HepG2 (cell line): ENCODE data around the gene SIGLEC15. TPM values are rescaled to one million over a fixed set of nuclear protein-coding genes. Genes with fewer than 3 reads are reported as not detected.

ENCODE experiments used
- ATAC-seq: fragments of 200-7000 bp; cut with Tn5 transposase; 3 replicates; pipeline ENCODE4 v1.9.1; 2020; ENCODE audit warnings: mild to moderate bottlenecking, moderate library complexity
- BruUV-seq: library from RNA; stranded (reverse); fragments of 400-500 nt; replicated peaks from 2 replicates; lab custom pipeline; 2021; lab: Mats Ljungman, UMichigan
- CTCF ChIA-PET: fragments of 300-600 bp; formaldehyde crosslinking; extraction: SDS; loops from one replicate; lab custom pipeline; 2021; ENCODE audit warnings: low total read pairs, inconsistent platforms, low intra/inter-chr PET ratio; lab: Yijun Ruan, JAX
- POLR2A ChIA-PET: fragments of 350-600 bp; sonication (Branson Sonifier 250); formaldehyde crosslinking; loops from one replicate; lab custom pipeline; 2020; ENCODE audit warnings: antibody characterized with exemption, inconsistent platforms; lab: Yijun Ruan, JAX
- DNase-seq: peaks from one replicate; pipeline ENCODE4 v3.0.0-alpha.2; 2015; ENCODE audit warnings: low spot score
- FAIRE-seq: peaks from 3 replicates; lab custom pipeline; 2011; peaks lifted over from hg19 to GRCh38; lab: Jason Lieb, UNC
- H2AFZ ChIP-seq: one replicate; pipeline ENCODE4 v1.6.1; 2011; ENCODE audit warnings: low read length, inconsistent platforms
- H3K27ac ChIP-seq: fragments of 300-600 bp; 3 replicates; pipeline ENCODE4 v1.8.0; 2011; ENCODE audit warnings: mixed run types, mild to moderate bottlenecking, mixed read lengths, low read length, inconsistent platforms; ENCODE audit not compliant: insufficient read depth; ENCODE audit errors: extremely low read length
- H3K27me3 ChIP-seq, 2 experiments: fragments of 200-600 bp in 1 of 2; 2 replicates in 1 of 2; 3 replicates in 1 of 2; pipeline versions ENCODE4 v1.6.0 to v1.8.0; 2011; ENCODE audit warnings: low read length in 2 of 2, mild to moderate bottlenecking in 2 of 2, moderate library complexity in 2 of 2, inconsistent platforms in 1 of 2; ENCODE audit not compliant: insufficient read depth in 2 of 2, control insufficient read depth in 1 of 2
- H3K36me3 ChIP-seq, 2 experiments: fragments of 200-600 bp in 1 of 2; replicated peaks in 1 of 2; 2 replicates in 1 of 2; 3 replicates in 1 of 2; pipeline versions ENCODE4 v1.5.1 to v1.8.0; 2011; ENCODE audit warnings: low read length in 2 of 2, inconsistent platforms in 1 of 2; ENCODE audit not compliant: insufficient read depth in 2 of 2, control insufficient read depth in 1 of 2
- H3K4me1 ChIP-seq: 2 replicates; pipeline ENCODE4 v1.5.1; 2012; ENCODE audit warnings: low read length, inconsistent platforms; ENCODE audit not compliant: insufficient read depth
- H3K4me2 ChIP-seq: 2 replicates; pipeline ENCODE4 v1.6.0; 2011; ENCODE audit warnings: low read depth, low read length, inconsistent platforms
- H3K4me3 ChIP-seq, 3 experiments: fragments of 200-600 bp in 1 of 3; sonication (generic), shearing (Covaris generic) in 1 of 3; replicated peaks in 1 of 3; 2 replicates each; pipeline ENCODE4 v1.5.1; 2011 to 2016; ENCODE audit warnings: low read length in 3 of 3, inconsistent platforms in 2 of 3, low read depth in 2 of 3, mild to moderate bottlenecking in 2 of 3, control low read depth in 1 of 3, mixed read lengths in 1 of 3; ENCODE audit not compliant: insufficient read depth in 1 of 3
- H3K79me2 ChIP-seq: one replicate; pipeline ENCODE4 v1.6.1; 2011; ENCODE audit warnings: low read length, inconsistent platforms; ENCODE audit not compliant: insufficient read depth
- H3K9ac ChIP-seq: 2 replicates; pipeline ENCODE4 v1.6.0; 2011; ENCODE audit warnings: mild to moderate bottlenecking, low read depth, low read length, inconsistent platforms; ENCODE audit not compliant: insufficient read depth
- H3K9me3 ChIP-seq: 2 replicates; pipeline ENCODE4 v1.5.1; 2012; ENCODE audit warnings: mild to moderate bottlenecking, low read length
- H4K20me1 ChIP-seq: 2 replicates; pipeline ENCODE4 v1.6.0; 2011; ENCODE audit warnings: inconsistent platforms, mild to moderate bottlenecking, low read length, moderate library complexity; ENCODE audit not compliant: insufficient read depth
- ATF7-NPFF ChIP-seq: sonication (generic); formaldehyde crosslinking; IDR thresholded peaks from 2 replicates; pipeline ENCODE4 v1.8.1; 2023; ENCODE audit warnings: mild to moderate bottlenecking, low read depth, missing genetic modification reagents, moderate library complexity
- HES4 ChIP-seq: sonication (generic); formaldehyde crosslinking; IDR thresholded peaks from 2 replicates; pipeline ENCODE4 v1.9.0; 2021; ENCODE audit warnings: mild to moderate bottlenecking, missing genetic modification reagents, borderline replicate concordance
- HHEX ChIP-seq: IDR thresholded peaks from 2 replicates; pipeline ENCODE4 v1.6.1; 2016; ENCODE audit warnings: control low read depth
- KAT2B ChIP-seq: fragments of 150-350 bp; IDR thresholded peaks from 2 replicates; pipeline ENCODE4 v1.6.1; 2014; ENCODE audit warnings: low read depth, low read length, borderline replicate concordance
- KDM4B ChIP-seq: sonication (generic); formaldehyde crosslinking; IDR thresholded peaks from 2 replicates; pipeline ENCODE4 v1.4.0; 2020; ENCODE audit warnings: missing genetic modification reagents
- KLF13 ChIP-seq: sonication (generic); formaldehyde crosslinking; IDR thresholded peaks from 2 replicates; pipeline ENCODE4 v1.4.0; 2020; ENCODE audit warnings: mild to moderate bottlenecking, missing genetic modification reagents
- REXO4 ChIP-seq: sonication (generic); formaldehyde crosslinking; IDR thresholded peaks from 2 replicates; pipeline ENCODE4 v1.8.0; 2022; ENCODE audit warnings: missing genetic modification reagents, mild to moderate bottlenecking, borderline replicate concordance
- TOPORS ChIP-seq: sonication (generic); formaldehyde crosslinking; IDR thresholded peaks from 2 replicates; pipeline ENCODE4 v1.8.0; 2023; ENCODE audit warnings: mild to moderate bottlenecking, missing genetic modification reagents
- ZBTB3 ChIP-seq: sonication (generic); formaldehyde crosslinking; IDR thresholded peaks from 2 replicates; pipeline ENCODE4 v1.4.0; 2020; ENCODE audit warnings: low read depth, mild to moderate bottlenecking, moderate library complexity, missing genetic modification reagents, borderline replicate concordance
- ZNF253 ChIP-seq: sonication (generic); formaldehyde crosslinking; IDR thresholded peaks from 2 replicates; pipeline ENCODE4 v1.8.0; 2022; ENCODE audit warnings: mild to moderate bottlenecking, missing genetic modification reagents, borderline replicate concordance
- ZNF317 ChIP-seq: sonication (generic); formaldehyde crosslinking; IDR thresholded peaks from 2 replicates; pipeline ENCODE4 v1.5.0; 2020; ENCODE audit warnings: mild to moderate bottlenecking, missing genetic modification reagents
- ZNF335 ChIP-seq: sonication (generic); formaldehyde crosslinking; IDR thresholded peaks from 2 replicates; pipeline ENCODE4 v1.4.0; 2020; ENCODE audit warnings: missing genetic modification reagents
- ZNF441 ChIP-seq: sonication (generic); formaldehyde crosslinking; IDR thresholded peaks from 2 replicates; pipeline ENCODE4 v1.7.0; 2021; ENCODE audit warnings: missing genetic modification reagents, borderline replicate concordance
- ZNF577 ChIP-seq: sonication (generic); formaldehyde crosslinking; IDR thresholded peaks from 2 replicates; pipeline ENCODE4 v1.4.0; 2020; ENCODE audit warnings: mild to moderate bottlenecking, low read depth, missing genetic modification reagents, borderline replicate concordance
- ZSCAN31 ChIP-seq: sonication (generic); formaldehyde crosslinking; IDR thresholded peaks from 2 replicates; pipeline ENCODE4 v1.5.0; 2020; ENCODE audit warnings: low read depth, mild to moderate bottlenecking, missing genetic modification reagents
- WGBS: methylation state at CpG from one replicate; pipeline ENCODE4 v1.1.6; 2017; ENCODE audit warnings: low lambda C conversion rate; 5-methylcytosine and 5-hydroxymethylcytosine counted together
- in situ Hi-C: cut with HindIII; loops from 2 replicates; pipeline ENCODE4 v1.10.0; 2017; ENCODE audit warnings: low pct_unique_long_range_greater_than_20kb; ENCODE audit not compliant: extremely low pct_ligation_motif_present
- intact Hi-C: fragments of 100-400 bp; cut with micrococcal nuclease; formaldehyde crosslinking; loops from one replicate; pipeline ENCODE4 v1.10.0; 2022; ENCODE audit not compliant: unreplicated experiment
- polyA plus RNA-seq, 8 experiments: library from polyadenylated mRNA; depleted of rRNA in 3 of 8; stranded (reverse) in 7 of 8; unstranded in 1 of 8; fragments of >200 nt; fragmentation: Illumina TruSeq in 4 of 8; extraction: Trizol in 4 of 8; gene quantifications; 2 replicates each; pipeline versions ENCODE4 v1.2.1 to v1.2.3, GENCODE V29; 2011 to 2016; ENCODE audit warnings: low read depth in 4 of 8, missing spikeins in 1 of 8, mixed read lengths in 1 of 8; ENCODE audit not compliant: insufficient read depth in 1 of 8
- total RNA-seq, 5 experiments: library from RNA; depleted of rRNA; stranded (reverse); fragments of >200 nt; fragmentation: Illumina TruSeq; extraction: Trizol; gene quantifications; 2 replicates each; pipeline ENCODE4 v1.2.3, GENCODE V29; 2016; ENCODE audit warnings: low read depth in 1 of 5
- TF ChIP-seq, protein P1 (sequence below): sonication (generic); formaldehyde crosslinking; IDR thresholded peaks from 2 replicates; pipeline ENCODE4 v1.5.0; 2020; ENCODE audit warnings: missing genetic modification reagents
- TF ChIP-seq, protein P2 (sequence below): sonication (generic); formaldehyde crosslinking; IDR thresholded peaks from 2 replicates; pipeline ENCODE4 v1.4.0; 2020; ENCODE audit warnings: missing genetic modification reagents
- TF ChIP-seq, protein P3 (sequence below): sonication (generic); formaldehyde crosslinking; IDR thresholded peaks from 2 replicates; pipeline ENCODE4 v1.5.1; 2020; ENCODE audit warnings: missing genetic modification reagents, mild to moderate bottlenecking, borderline replicate concordance
- TF ChIP-seq, protein P4 (sequence below): sonication (generic); formaldehyde crosslinking; IDR thresholded peaks from 2 replicates; pipeline ENCODE4 v1.9.0; 2021; ENCODE audit warnings: missing genetic modification reagents, borderline replicate concordance

Gene SIGLEC15
- total and polyA plus RNA-seq, 2 of the 13 experiments (the other 11 are each of a cell fraction or from before 2014, with no cell fraction given) = not detected

DNA sequence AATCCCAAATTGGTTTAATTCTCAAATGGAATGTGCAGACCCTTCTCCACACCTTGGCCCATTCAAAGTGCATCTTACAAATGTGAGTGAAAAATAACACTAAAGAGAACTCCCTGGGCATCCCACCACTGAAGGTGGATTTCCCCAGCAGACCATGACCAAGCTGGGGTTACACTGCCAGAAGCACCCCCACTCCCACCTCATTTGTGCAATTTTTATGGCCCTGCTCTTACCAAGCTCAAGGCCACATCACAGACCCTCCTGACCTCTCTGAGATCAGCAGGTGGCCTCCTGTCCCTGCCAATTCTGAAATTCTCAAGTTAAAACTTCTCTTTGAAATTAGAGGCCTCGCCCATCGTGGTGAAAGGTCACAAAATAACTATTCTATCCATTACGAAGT is 21.6 kb downstream of the SIGLEC15 start:
- Histone ChIP-seq H3K9me3 (no peaks in the 10 kb centered on the region), H3K27ac (no peak overlapping the region), H3K4me3 (no peak overlapping the region), H3K79me2 (no peaks in the 10 kb centered on the region), H3K4me1 (peaks cover 14% of the 10 kb centered on the region), H4K20me1 (no peaks in the 10 kb centered on the region), H3K36me3 (peaks cover 0 to 13% of the 10 kb centered on the region in 2 experiments; a peak in 2 of 5 replicates), H3K9ac (no peak overlapping the region), H2AFZ (no peak overlapping the region), H3K4me2 (no peak overlapping the region), H3K27me3 (no peaks in the 10 kb centered on the region)
- no TSS peak for BruUV-seq
- CTCF ChIA-PET = no interaction called here
- POLR2A ChIA-PET = no interaction called here
- no peak for ATAC-seq
- WGBS = 27% methylated on average over 3 of the region's 3 CpGs
- no peak for FAIRE-seq
- TF ChIP-seq ZNF441 (no peak), ZNF577 (CRISPR knock-in tag) (no peak), ZSCAN31 (CRISPR knock-in tag) (no peak), KAT2B (no peak), ZNF335 (CRISPR knock-in tag) (no peak), ZNF253 (CRISPR knock-in tag) (no peak), KLF13 (CRISPR knock-in tag) (no peak), TOPORS (no peak), ZNF317 (CRISPR knock-in tag) (no peak), REXO4 (no peak), ZBTB3 (CRISPR knock-in tag) (no peak), KDM4B (CRISPR knock-in tag) (no peak), ATF7-NPFF (CRISPR knock-in tag) (no peak), HHEX (CRISPR knock-in tag) (no peak), HES4 (no peak)
- TF ChIP-seq, protein P1, sequence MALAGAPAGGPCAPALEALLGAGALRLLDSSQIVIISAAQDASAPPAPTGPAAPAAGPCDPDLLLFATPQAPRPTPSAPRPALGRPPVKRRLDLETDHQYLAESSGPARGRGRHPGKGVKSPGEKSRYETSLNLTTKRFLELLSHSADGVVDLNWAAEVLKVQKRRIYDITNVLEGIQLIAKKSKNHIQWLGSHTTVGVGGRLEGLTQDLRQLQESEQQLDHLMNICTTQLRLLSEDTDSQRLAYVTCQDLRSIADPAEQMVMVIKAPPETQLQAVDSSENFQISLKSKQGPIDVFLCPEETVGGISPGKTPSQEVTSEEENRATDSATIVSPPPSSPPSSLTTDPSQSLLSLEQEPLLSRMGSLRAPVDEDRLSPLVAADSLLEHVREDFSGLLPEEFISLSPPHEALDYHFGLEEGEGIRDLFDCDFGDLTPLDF (CRISPR knock-in tag) = no peak
- TF ChIP-seq, protein P2, sequence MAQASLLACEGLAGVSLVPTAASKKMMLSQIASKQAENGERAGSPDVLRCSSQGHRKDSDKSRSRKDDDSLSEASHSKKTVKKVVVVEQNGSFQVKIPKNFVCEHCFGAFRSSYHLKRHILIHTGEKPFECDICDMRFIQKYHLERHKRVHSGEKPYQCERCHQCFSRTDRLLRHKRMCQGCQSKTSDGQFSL = no peak
- TF ChIP-seq, protein P3, sequence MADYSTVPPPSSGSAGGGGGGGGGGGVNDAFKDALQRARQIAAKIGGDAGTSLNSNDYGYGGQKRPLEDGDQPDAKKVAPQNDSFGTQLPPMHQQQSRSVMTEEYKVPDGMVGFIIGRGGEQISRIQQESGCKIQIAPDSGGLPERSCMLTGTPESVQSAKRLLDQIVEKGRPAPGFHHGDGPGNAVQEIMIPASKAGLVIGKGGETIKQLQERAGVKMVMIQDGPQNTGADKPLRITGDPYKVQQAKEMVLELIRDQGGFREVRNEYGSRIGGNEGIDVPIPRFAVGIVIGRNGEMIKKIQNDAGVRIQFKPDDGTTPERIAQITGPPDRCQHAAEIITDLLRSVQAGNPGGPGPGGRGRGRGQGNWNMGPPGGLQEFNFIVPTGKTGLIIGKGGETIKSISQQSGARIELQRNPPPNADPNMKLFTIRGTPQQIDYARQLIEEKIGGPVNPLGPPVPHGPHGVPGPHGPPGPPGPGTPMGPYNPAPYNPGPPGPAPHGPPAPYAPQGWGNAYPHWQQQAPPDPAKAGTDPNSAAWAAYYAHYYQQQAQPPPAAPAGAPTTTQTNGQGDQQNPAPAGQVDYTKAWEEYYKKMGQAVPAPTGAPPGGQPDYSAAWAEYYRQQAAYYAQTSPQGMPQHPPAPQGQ (CRISPR knock-in tag) = no peak
- TF ChIP-seq, protein P4, sequence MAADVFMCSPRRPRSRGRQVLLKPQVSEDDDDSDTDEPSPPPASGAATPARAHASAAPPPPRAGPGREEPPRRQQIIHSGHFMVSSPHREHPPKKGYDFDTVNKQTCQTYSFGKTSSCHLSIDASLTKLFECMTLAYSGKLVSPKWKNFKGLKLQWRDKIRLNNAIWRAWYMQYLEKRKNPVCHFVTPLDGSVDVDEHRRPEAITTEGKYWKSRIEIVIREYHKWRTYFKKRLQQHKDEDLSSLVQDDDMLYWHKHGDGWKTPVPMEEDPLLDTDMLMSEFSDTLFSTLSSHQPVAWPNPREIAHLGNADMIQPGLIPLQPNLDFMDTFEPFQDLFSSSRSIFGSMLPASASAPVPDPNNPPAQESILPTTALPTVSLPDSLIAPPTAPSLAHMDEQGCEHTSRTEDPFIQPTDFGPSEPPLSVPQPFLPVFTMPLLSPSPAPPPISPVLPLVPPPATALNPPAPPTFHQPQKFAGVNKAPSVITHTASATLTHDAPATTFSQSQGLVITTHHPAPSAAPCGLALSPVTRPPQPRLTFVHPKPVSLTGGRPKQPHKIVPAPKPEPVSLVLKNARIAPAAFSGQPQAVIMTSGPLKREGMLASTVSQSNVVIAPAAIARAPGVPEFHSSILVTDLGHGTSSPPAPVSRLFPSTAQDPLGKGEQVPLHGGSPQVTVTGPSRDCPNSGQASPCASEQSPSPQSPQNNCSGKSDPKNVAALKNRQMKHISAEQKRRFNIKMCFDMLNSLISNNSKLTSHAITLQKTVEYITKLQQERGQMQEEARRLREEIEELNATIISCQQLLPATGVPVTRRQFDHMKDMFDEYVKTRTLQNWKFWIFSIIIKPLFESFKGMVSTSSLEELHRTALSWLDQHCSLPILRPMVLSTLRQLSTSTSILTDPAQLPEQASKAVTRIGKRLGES (CRISPR knock-in tag) = no peak
- in situ Hi-C loops = no loop called here
- DNase-seq = no peak
- intact Hi-C loops = no loop called here
